HepG2 (cell line): ENCODE measurements around the gene AK6. TPM values are rescaled to one million over a fixed set of nuclear protein-coding genes. Genes with fewer than 3 reads are reported as not detected.

Experiments
- FOSL2 ChIP-seq: sonication (generic); formaldehyde crosslinking; IDR thresholded peaks from 2 replicates; pipeline ENCODE4 v1.4.0; 2020; ENCODE audit warnings: missing genetic modification reagents
- FUBP1 ChIP-seq: sonication (generic); formaldehyde crosslinking; IDR thresholded peaks from 2 replicates; pipeline ENCODE4 v1.5.1; 2020; ENCODE audit warnings: missing genetic modification reagents, mild to moderate bottlenecking, borderline replicate concordance
- JUNB ChIP-seq: sonication (generic); formaldehyde crosslinking; IDR thresholded peaks from 2 replicates; pipeline ENCODE4 v1.8.0; 2022; ENCODE audit warnings: missing genetic modification reagents, mild to moderate bottlenecking, borderline replicate concordance
- MIER3 ChIP-seq: IDR thresholded peaks from 2 replicates; pipeline ENCODE4 v1.6.1; 2016; ENCODE audit warnings: missing compliant biosample characterization, borderline replicate concordance
- NAIF1 ChIP-seq: sonication (generic); formaldehyde crosslinking; IDR thresholded peaks from 2 replicates; pipeline ENCODE4 v1.5.0; 2020; ENCODE audit warnings: mild to moderate bottlenecking, missing genetic modification reagents, borderline replicate concordance
- NR2F2 ChIP-seq: IDR thresholded peaks from 2 replicates; pipeline ENCODE4 v1.6.1; 2012; ENCODE audit warnings: low read depth, inconsistent platforms, borderline replicate concordance
- PHF5A ChIP-seq: IDR thresholded peaks from one replicate; pipeline ENCODE4 v1.6.1; 2018; ENCODE audit warnings: low read depth, missing genetic modification reagents; ENCODE audit not compliant: unreplicated experiment
- POGK ChIP-seq: sonication (generic); formaldehyde crosslinking; conservative IDR thresholded peaks from 2 replicates; pipeline ENCODE4 v1.8.0; 2022; ENCODE audit warnings: mild to moderate bottlenecking, moderate library complexity, missing genetic modification reagents
- SMAD3 ChIP-seq: sonication (generic); formaldehyde crosslinking; IDR thresholded peaks from 2 replicates; pipeline ENCODE4 v1.4.0; 2020; ENCODE audit warnings: missing genetic modification reagents
- SRSF1 ChIP-seq: fragments of 200-400 bp; formaldehyde crosslinking; optimal IDR thresholded peaks from 2 replicates; pipeline ENCODE3; 2017; ENCODE audit warnings: mild to moderate bottlenecking, low read depth, low read length, moderate library complexity
- SYNCRIP ChIP-seq: fragments of 200-400 bp; formaldehyde crosslinking; IDR thresholded peaks from 2 replicates; pipeline ENCODE4 v1.6.1; 2018; ENCODE audit warnings: mild to moderate bottlenecking, low read depth, low read length; ENCODE audit not compliant: insufficient read depth
- U2AF2 ChIP-seq: fragments of 200-400 bp; formaldehyde crosslinking; IDR thresholded peaks from 2 replicates; pipeline ENCODE4 v1.6.1; 2017; ENCODE audit warnings: low read depth, mild to moderate bottlenecking, low read length
- ZBTB26 ChIP-seq: IDR thresholded peaks from 2 replicates; pipeline ENCODE4 v1.6.1; 2016; ENCODE audit warnings: missing compliant biosample characterization, missing genetic modification reagents, borderline replicate concordance
- ZFYVE20 ChIP-seq: sonication (generic); formaldehyde crosslinking; IDR thresholded peaks from 2 replicates; pipeline ENCODE4 v1.8.0; 2023; ENCODE audit warnings: low read depth, mild to moderate bottlenecking, moderate library complexity, missing genetic modification reagents, borderline replicate concordance
- ZNF12 ChIP-seq: sonication (generic); formaldehyde crosslinking; IDR thresholded peaks from 2 replicates; pipeline ENCODE4 v1.5.0; 2020; ENCODE audit warnings: missing genetic modification reagents
- ZNF205 ChIP-seq: IDR thresholded peaks from 2 replicates; pipeline ENCODE4 v1.6.1; 2018; ENCODE audit warnings: missing biosample characterization, missing genetic modification reagents
- ZNF224 ChIP-seq: sonication (generic); formaldehyde crosslinking; IDR thresholded peaks from 2 replicates; pipeline ENCODE4 v1.5.0; 2020; ENCODE audit warnings: mild to moderate bottlenecking, missing genetic modification reagents
- ZNF33A ChIP-seq: sonication (generic); formaldehyde crosslinking; IDR thresholded peaks from 2 replicates; pipeline ENCODE4 v1.5.1; 2020; ENCODE audit warnings: missing genetic modification reagents, mild to moderate bottlenecking, moderate library complexity, borderline replicate concordance
- ZNF44 ChIP-seq: sonication (generic); formaldehyde crosslinking; IDR thresholded peaks from 2 replicates; pipeline ENCODE4 v1.5.1; 2020; ENCODE audit warnings: mild to moderate bottlenecking, missing genetic modification reagents
- ZNF446 ChIP-seq: sonication (generic); formaldehyde crosslinking; IDR thresholded peaks from 2 replicates; pipeline ENCODE4 v1.5.0; 2020; ENCODE audit warnings: mild to moderate bottlenecking, missing genetic modification reagents
- ZNF562 ChIP-seq: sonication (generic); formaldehyde crosslinking; IDR thresholded peaks from 2 replicates; pipeline ENCODE4 v1.8.0; 2022; ENCODE audit warnings: missing genetic modification reagents, borderline replicate concordance
- ZNF569 ChIP-seq: sonication (generic); formaldehyde crosslinking; IDR thresholded peaks from 2 replicates; pipeline ENCODE4 v1.5.0; 2020; ENCODE audit warnings: mild to moderate bottlenecking, missing genetic modification reagents, moderate library complexity, borderline replicate concordance
- ZNF614 ChIP-seq: IDR thresholded peaks from 2 replicates; pipeline ENCODE4 v1.6.1; 2018; ENCODE audit warnings: missing biosample characterization, missing genetic modification reagents, inconsistent platforms, borderline replicate concordance
- ZNF652 ChIP-seq: IDR thresholded peaks from 2 replicates; pipeline ENCODE4 v1.6.1; 2016; ENCODE audit warnings: low read depth, borderline replicate concordance
- ZNF780A ChIP-seq: sonication (generic); formaldehyde crosslinking; IDR thresholded peaks from 2 replicates; pipeline ENCODE4 v1.8.0; 2022; ENCODE audit warnings: mild to moderate bottlenecking, missing genetic modification reagents, moderate library complexity
- ZNF792 ChIP-seq: IDR thresholded peaks from 2 replicates; pipeline ENCODE4 v1.6.1; 2016
- ZNF83 ChIP-seq: sonication (generic); formaldehyde crosslinking; IDR thresholded peaks from 2 replicates; pipeline ENCODE4 v1.4.0; 2020; ENCODE audit warnings: missing genetic modification reagents, mild to moderate bottlenecking, borderline replicate concordance
- polyA plus RNA-seq, 8 experiments: library from polyadenylated mRNA; depleted of rRNA in 3 of 8; stranded (reverse) in 7 of 8; unstranded in 1 of 8; fragments of >200 nt; fragmentation: Illumina TruSeq in 4 of 8; extraction: Trizol in 4 of 8; gene quantifications; 2 replicates each; pipeline versions ENCODE4 v1.2.1 to v1.2.3, GENCODE V29; 2011 to 2016; ENCODE audit warnings: low read depth in 4 of 8, missing spikeins in 1 of 8, mixed read lengths in 1 of 8; ENCODE audit not compliant: insufficient read depth in 1 of 8
- total RNA-seq, 5 experiments: library from RNA; depleted of rRNA; stranded (reverse); fragments of >200 nt; fragmentation: Illumina TruSeq; extraction: Trizol; gene quantifications; 2 replicates each; pipeline ENCODE4 v1.2.3, GENCODE V29; 2016; ENCODE audit warnings: low read depth in 1 of 5

Gene AK6
- total and polyA plus RNA-seq, 2 of the 13 experiments (the other 11 are each of a cell fraction or from before 2014, with no cell fraction given), result 31.1 to 77.2 TPM

DNA sequence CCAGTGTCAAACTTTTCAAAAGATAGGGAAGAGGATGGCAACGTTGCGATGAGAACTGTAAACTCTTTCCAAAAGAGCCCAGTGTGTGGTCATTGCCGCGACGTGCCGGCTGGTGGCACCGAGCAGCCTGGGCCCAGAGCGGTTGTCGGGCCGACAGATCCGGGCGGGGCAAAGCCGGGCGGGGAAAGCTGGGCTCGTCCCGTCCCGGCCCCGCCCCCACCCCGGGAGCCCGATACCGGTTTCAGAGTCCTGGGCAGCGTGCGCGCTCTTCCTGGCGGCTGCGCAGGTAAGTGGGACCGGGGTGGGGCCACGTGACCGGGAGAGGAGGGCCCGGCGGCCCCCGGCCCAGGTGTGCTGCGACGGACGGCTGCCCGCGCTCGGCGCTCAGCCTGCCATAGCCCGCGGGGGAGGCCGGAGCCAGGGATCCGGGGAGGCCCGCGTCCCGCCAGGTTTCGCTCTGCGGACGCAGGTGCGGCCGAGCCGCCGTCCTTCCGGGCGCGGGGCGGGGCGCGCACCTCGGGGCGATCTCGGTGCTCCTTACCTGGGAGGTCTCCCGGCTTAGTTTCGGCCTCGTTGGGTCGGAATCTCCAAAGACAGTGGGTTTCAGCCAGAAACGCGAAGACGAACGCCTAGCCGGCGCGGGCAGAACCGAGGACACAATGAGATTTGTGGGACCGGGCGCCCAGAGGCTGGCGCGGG is 45.7 kb upstream of the AK6 start, which contains the start of gene MARVELD2 (continued):
- no peak for TF ChIP-seq ZBTB26
- no peak for TF ChIP-seq NR2F2
- TF ChIP-seq ZNF224 (CRISPR knock-in tag), result 0 out of 2 replicates have a peak, but pooled peaks have one; percentile 71
- TF ChIP-seq ZNF446 (CRISPR knock-in tag), result 0 out of 2 replicates have a peak, but pooled peaks have one; percentile 42
- no peak for TF ChIP-seq ZNF12 (CRISPR knock-in tag)
- TF ChIP-seq ZNF569, result no peak
- no peak for TF ChIP-seq FUBP1 (CRISPR knock-in tag)
- TF ChIP-seq MIER3 (CRISPR knock-in tag), result peak; percentile 43; the same call in 1 of the 2 replicates
- TF ChIP-seq ZNF83 (CRISPR knock-in tag), result no peak
- TF ChIP-seq ZNF792 (CRISPR knock-in tag), result peak; percentile 61; the same call in 1 of the 2 replicates
- no peak for TF ChIP-seq ZNF652 (CRISPR knock-in tag)
- TF ChIP-seq SMAD3 (CRISPR knock-in tag), result no peak
- peak; percentile 35; the same call in 1 of the 2 replicates for TF ChIP-seq ZNF614 (CRISPR knock-in tag)
- peak; percentile 43; the same call in 1 of the 2 replicates for TF ChIP-seq ZNF33A
- TF ChIP-seq ZNF205 (CRISPR knock-in tag), result no peak
- no peak for TF ChIP-seq SYNCRIP
- TF ChIP-seq SRSF1, result peak; percentile 67
- no peak for TF ChIP-seq ZNF780A
- TF ChIP-seq ZNF44 (CRISPR knock-in tag), result no peak
- TF ChIP-seq ZNF562 (CRISPR knock-in tag), result no peak
- TF ChIP-seq U2AF2, result no peak
- TF ChIP-seq POGK (CRISPR knock-in tag), result peak; percentile 75
- TF ChIP-seq PHF5A (CRISPR knock-in tag), result no peak
- TF ChIP-seq JUNB (CRISPR knock-in tag), result no peak
- TF ChIP-seq NAIF1, result peak; percentile 44; the same call in 1 of the 2 replicates
- TF ChIP-seq FOSL2 (CRISPR knock-in tag), result no peak; the same call in none of the 2 replicates
- no peak for TF ChIP-seq ZFYVE20 (CRISPR knock-in tag)
